ENCODE measurements around the gene DUSP16.

- no peak for TF ChIP-seq CTCF (IDR thresholded peaks at IDR 0.05)
- no peak for TF ChIP-seq POLR2A (IDR thresholded peaks at IDR 0.05)
Observed at GRCh38 chr12:12470751-12471306, 91.8 kb downstream of the DUSP16 start.
